Peyer's patch (tissue), 4 donors: ENCODE measurements around the gene HHATL.

ENCODE experiments used
- CTCF ChIP-seq, 6 experiments: fragments of 450-650 bp in 4 of 6; fragments of 200-600 bp in 2 of 6; sonication (generic) in 1 of 6; IDR thresholded peaks; one replicate each; pipeline ENCODE4 v1.5.1; 2017 to 2019; ENCODE audit warnings: antibody characterized with exemption in 6 of 6, mild to moderate bottlenecking in 3 of 6, moderate library complexity in 1 of 6
- POLR2A ChIP-seq, 2 donors: fragments of 450-650 bp; IDR thresholded peaks; one replicate each; pipeline ENCODE4 v1.5.1; 2017; ENCODE audit warnings: antibody characterized with exemption in 2 of 2, mild to moderate bottlenecking in 2 of 2, moderate library complexity in 2 of 2

- TF ChIP-seq CTCF (IDR thresholded peaks at IDR 0.05) (no peak), POLR2A (IDR thresholded peaks at IDR 0.05) (no peak)
Observed at GRCh38 chr3:42670051-42670576, 32.5 kb downstream of the HHATL start.
